H1 (cell line): ENCODE measurements around the gene NOB1. TPM values are rescaled to one million over a fixed set of nuclear protein-coding genes. Genes with fewer than 3 reads are reported as not detected.

Experiments
- CTCF ChIA-PET: fragments of 300-600 bp; sonication (Branson Sonifier 250); formaldehyde crosslinking; loops from one replicate; lab custom pipeline; 2021; ENCODE audit not compliant: partially characterized antibody; lab: Charles Lee
- POLR2A ChIA-PET: fragments of 300-600 bp; sonication (Branson Sonifier 250); formaldehyde crosslinking; loops from one replicate; lab custom pipeline; 2021; ENCODE audit warnings: inconsistent platforms; ENCODE audit not compliant: partially characterized antibody; lab: Charles Lee
- DNase-seq, 2 experiments: peaks; one replicate each; pipeline versions ENCODE4 v3.0.0 to v3.0.0-alpha.2; 2010 to 2022; ENCODE audit warnings: low spot score in 2 of 2, low read depth in 1 of 2, mixed read lengths in 1 of 2
- FAIRE-seq: peaks from 2 replicates; lab custom pipeline; 2011; peaks lifted over from hg19 to GRCh38; lab: Jason Lieb, UNC
- H2AFZ ChIP-seq: 2 replicates; pipeline ENCODE4 v1.8.1; 2012; ENCODE audit warnings: low read length, inconsistent platforms
- H2AK5ac ChIP-seq: 2 replicates; pipeline ENCODE4 v1.6.1; 2013; ENCODE audit warnings: low read depth, low read length
- H2BK120ac ChIP-seq: replicated peaks from 2 replicates; pipeline ENCODE3; 2013; ENCODE audit warnings: low read depth, low read length, inconsistent platforms
- H2BK12ac ChIP-seq: 2 replicates; pipeline ENCODE4 v1.6.1; 2013; ENCODE audit warnings: low read depth, low read length
- H2BK15ac ChIP-seq: 2 replicates; pipeline ENCODE4 v1.6.1; 2013; ENCODE audit warnings: low read length
- H2BK20ac ChIP-seq: 2 replicates; pipeline ENCODE4 v1.6.1; 2013; ENCODE audit warnings: low read length
- H2BK5ac ChIP-seq: 2 replicates; pipeline ENCODE4 v1.6.1; 2013; ENCODE audit warnings: low read depth, low read length
- H3K14ac ChIP-seq: 2 replicates; pipeline ENCODE4 v1.6.1; 2013; ENCODE audit warnings: inconsistent platforms; ENCODE audit not compliant: insufficient read length
- H3K18ac ChIP-seq: 2 replicates; pipeline ENCODE4 v1.6.1; 2013; ENCODE audit warnings: low read length; ENCODE audit errors: extremely low read depth
- H3K23ac ChIP-seq: 2 replicates; pipeline ENCODE4 v1.6.1; 2013; ENCODE audit warnings: inconsistent platforms; ENCODE audit not compliant: insufficient read length
- H3K23me2 ChIP-seq: 2 replicates; pipeline ENCODE4 v1.6.1; 2013; ENCODE audit warnings: low read depth, low read length
- H3K27ac ChIP-seq: 2 replicates; pipeline ENCODE4 v1.6.1; 2011; ENCODE audit warnings: low read depth, low read length, inconsistent platforms
- H3K27me3 ChIP-seq, 4 experiments: replicated peaks in 1 of 4; 1 replicate in 1 of 4; 2 replicates in 3 of 4; pipeline versions ENCODE4 v1.6.1 to v1.8.1; 2011 to 2013; ENCODE audit warnings: low read length in 3 of 4, mild to moderate bottlenecking in 3 of 4, inconsistent platforms in 2 of 4, mixed read lengths in 2 of 4, moderate library complexity in 1 of 4; ENCODE audit not compliant: control insufficient read depth in 3 of 4, insufficient read depth in 3 of 4; ENCODE audit errors: extremely low read depth in 1 of 4
- H3K36me3 ChIP-seq, 4 experiments: 2 replicates each; pipeline versions ENCODE4 v1.6.1 to v1.8.1; 2011 to 2013; ENCODE audit warnings: mild to moderate bottlenecking in 4 of 4, low read length in 3 of 4, moderate library complexity in 2 of 4, control low read depth in 1 of 4, inconsistent platforms in 1 of 4; ENCODE audit not compliant: insufficient read depth in 4 of 4, control insufficient read depth in 2 of 4
- H3K4ac ChIP-seq: replicated peaks from 2 replicates; pipeline ENCODE3; 2013; ENCODE audit warnings: low read length, low read depth, mixed read lengths, inconsistent platforms; ENCODE audit not compliant: insufficient read length
- H3K4me1 ChIP-seq, 4 experiments: replicated peaks in 1 of 4; 1 replicate in 1 of 4; 2 replicates in 3 of 4; pipeline versions ENCODE4 v1.6.1 to v1.8.1; 2011 to 2013; ENCODE audit warnings: low read length in 3 of 4, inconsistent platforms in 2 of 4, mixed read lengths in 1 of 4; ENCODE audit not compliant: insufficient read depth in 4 of 4, control insufficient read depth in 3 of 4
- H3K4me2 ChIP-seq, 2 experiments: 2 replicates each; pipeline versions ENCODE4 v1.6.1 to v1.8.1; 2011 to 2013; ENCODE audit warnings: low read depth in 2 of 2, low read length in 2 of 2, control low read depth in 1 of 2, inconsistent platforms in 1 of 2, mild to moderate bottlenecking in 1 of 2; ENCODE audit not compliant: insufficient read depth in 1 of 2
- H3K4me3 ChIP-seq, 4 experiments: fragments of 200-600, 300-600 bp in 1 of 4; sonication (generic), shearing (Covaris generic), sonication (Bioruptor Twin) in 1 of 4; 2 replicates each; pipeline versions ENCODE4 v1.5.1 to v1.8.1; 2011 to 2016; ENCODE audit warnings: low read length in 4 of 4, low read depth in 3 of 4, control low read depth in 2 of 4, inconsistent platforms in 2 of 4, mild to moderate bottlenecking in 2 of 4, mixed read lengths in 1 of 4, moderate library complexity in 1 of 4; ENCODE audit not compliant: insufficient read depth in 2 of 4; ENCODE audit errors: extremely low read depth in 1 of 4
- H3K56ac ChIP-seq: replicated peaks from 2 replicates; pipeline ENCODE3; 2013; ENCODE audit warnings: low read depth, mild to moderate bottlenecking, mixed read lengths, low read length, inconsistent platforms; ENCODE audit not compliant: insufficient read length
- H3K79me1 ChIP-seq: 2 replicates; pipeline ENCODE4 v1.6.1; 2013; ENCODE audit warnings: low read depth, low read length, control low read depth
- H3K79me2 ChIP-seq, 2 experiments: 2 replicates each; pipeline versions ENCODE4 v1.6.1 to v1.8.1; 2012 to 2013; ENCODE audit warnings: low read length in 2 of 2, mild to moderate bottlenecking in 2 of 2, inconsistent platforms in 1 of 2; ENCODE audit not compliant: insufficient read depth in 2 of 2, control insufficient read depth in 1 of 2
- H3K9ac ChIP-seq, 4 experiments: replicated peaks in 1 of 4; 1 replicate in 1 of 4; 2 replicates in 3 of 4; pipeline versions ENCODE4 v1.6.1 to v1.8.1; 2011 to 2013; ENCODE audit warnings: low read depth in 3 of 4, low read length in 3 of 4, control low read depth in 2 of 4, mild to moderate bottlenecking in 2 of 4, moderate library complexity in 2 of 4, inconsistent platforms in 1 of 4; ENCODE audit errors: extremely low read depth in 1 of 4
- H3K9me3 ChIP-seq, 2 experiments: 2 replicates each; pipeline versions ENCODE4 v1.6.1 to v1.8.1; 2012 to 2013; ENCODE audit warnings: mild to moderate bottlenecking in 2 of 2, moderate library complexity in 2 of 2, control low read depth in 1 of 2, inconsistent platforms in 1 of 2, low read depth in 1 of 2, low read length in 1 of 2, mixed read lengths in 1 of 2; ENCODE audit not compliant: insufficient read depth in 2 of 2
- H4K20me1 ChIP-seq, 2 experiments: replicated peaks in 1 of 2; 2 replicates each; pipeline versions ENCODE3 to v1.8.1; 2011 to 2013; ENCODE audit warnings: inconsistent platforms in 2 of 2, low read length in 2 of 2, mild to moderate bottlenecking in 1 of 2; ENCODE audit not compliant: insufficient read depth in 2 of 2, control insufficient read depth in 1 of 2
- H4K5ac ChIP-seq: 2 replicates; pipeline ENCODE4 v1.6.1; 2013; ENCODE audit warnings: low read length, low read depth, mixed read lengths, inconsistent platforms; ENCODE audit not compliant: insufficient read length
- H4K8ac ChIP-seq: 2 replicates; pipeline ENCODE4 v1.8.0; 2013; ENCODE audit warnings: mild to moderate bottlenecking, moderate library complexity, low read length, inconsistent platforms; ENCODE audit not compliant: insufficient read depth; ENCODE audit errors: extremely low read depth
- H4K91ac ChIP-seq: replicated peaks from 2 replicates; pipeline ENCODE3; 2013; ENCODE audit warnings: low read length, mixed read lengths, inconsistent platforms; ENCODE audit not compliant: insufficient read length
- ASH2L ChIP-seq: fragments of 200-600, 300-600 bp; sonication (generic); IDR thresholded peaks from one replicate; pipeline ENCODE4 v1.7.1; 2017; ENCODE audit warnings: low read length
- BACH1 ChIP-seq: IDR thresholded peaks from 2 replicates; pipeline ENCODE4 v1.6.1; 2012; ENCODE audit warnings: low read length, improper control_type of control experiment
- CHD2 ChIP-seq: IDR thresholded peaks from 2 replicates; pipeline ENCODE4 v1.6.1; 2012; ENCODE audit warnings: low read length, improper control_type of control experiment
- CTBP2 ChIP-seq: IDR thresholded peaks from 2 replicates; pipeline ENCODE4 v1.7.0; 2011; ENCODE audit warnings: borderline replicate concordance, mild to moderate bottlenecking, moderate library complexity, mixed read lengths, low read length; ENCODE audit not compliant: insufficient read depth, insufficient read length
- EP300 ChIP-seq, 2 experiments: IDR thresholded peaks; 1 replicate in 1 of 2; 2 replicates in 1 of 2; pipeline ENCODE4 v1.6.1; 2011 to 2012; ENCODE audit warnings: low read depth in 2 of 2, low read length in 2 of 2, mild to moderate bottlenecking in 2 of 2, borderline replicate concordance in 1 of 2, inconsistent platforms in 1 of 2, moderate library complexity in 1 of 2
- GABPA ChIP-seq: IDR thresholded peaks from 2 replicates; pipeline ENCODE4 v1.6.1; 2011; ENCODE audit warnings: mild to moderate bottlenecking, low read length, moderate library complexity, borderline replicate concordance; ENCODE audit not compliant: insufficient read depth
- GTF2F1 ChIP-seq: IDR thresholded peaks from 2 replicates; pipeline ENCODE4 v1.6.1; 2012; ENCODE audit warnings: low read depth, low read length, improper control_type of control experiment, borderline replicate concordance
- NANOG ChIP-seq: IDR thresholded peaks from 2 replicates; pipeline ENCODE4 v1.6.1; 2011; ENCODE audit warnings: low read length, low read depth, mild to moderate bottlenecking, inconsistent platforms; ENCODE audit not compliant: insufficient read depth, poor library complexity, severe bottlenecking
- RXRA ChIP-seq: IDR thresholded peaks from 2 replicates; pipeline ENCODE4 v1.6.1; 2011; ENCODE audit warnings: low read depth, mild to moderate bottlenecking, low read length, moderate library complexity; ENCODE audit not compliant: insufficient read depth
- SIRT6 ChIP-seq: IDR thresholded peaks from one replicate; pipeline ENCODE4 v1.7.1; 2012; ENCODE audit warnings: low read length, inconsistent platforms
- SIX5 ChIP-seq: IDR thresholded peaks from 2 replicates; pipeline ENCODE4 v1.6.1; 2011; ENCODE audit warnings: mild to moderate bottlenecking, low read depth, low read length
- SP2 ChIP-seq: IDR thresholded peaks from 2 replicates; pipeline ENCODE4 v1.6.1; 2012; ENCODE audit warnings: mild to moderate bottlenecking, low read length, inconsistent platforms
- TAF7 ChIP-seq: optimal IDR thresholded peaks from 2 replicates; pipeline ENCODE3; 2011; ENCODE audit warnings: low read depth, mild to moderate bottlenecking, inconsistent platforms, low read length, moderate library complexity, borderline replicate concordance
- TBP ChIP-seq: IDR thresholded peaks from 2 replicates; pipeline ENCODE4 v1.6.1; 2011; ENCODE audit warnings: low read depth, low read length, improper control_type of control experiment
- TCF12 ChIP-seq: IDR thresholded peaks from 2 replicates; pipeline ENCODE4 v1.6.1; 2011; ENCODE audit warnings: low read depth, mild to moderate bottlenecking, low read length
- WGBS, 2 experiments: shearing (Covaris generic) in 1 of 2; methylation state at CpG; one replicate each; pipeline versions ENCODE4 v1.1.6 to v1.1.7; 2013 to 2015; ENCODE audit warnings: low lambda C conversion rate in 2 of 2, mixed read lengths in 2 of 2, inconsistent platforms in 1 of 2, low coverage in 1 of 2, missing lambda C conversion rate in 1 of 2; ENCODE audit not compliant: insufficient replicate concordance in 2 of 2, insufficient coverage in 1 of 2, insufficient read length in 1 of 2; ENCODE audit errors: extremely low coverage in 1 of 2, missing lambda C conversion rate in 1 of 2; 5-methylcytosine and 5-hydroxymethylcytosine counted together
- polyA plus RNA-seq, 7 experiments: library from polyadenylated mRNA; depleted of rRNA in 3 of 7; stranded (reverse) in 5 of 7; unstranded in 2 of 7; fragments of >200 nt in 5 of 7; fragments of 200-250 nt in 2 of 7; gene quantifications; 1 replicate in 5 of 7; 2 replicates in 1 of 7; 4 replicates in 1 of 7; pipeline versions ENCODE4 v1.2.1 to v1.2.3, GENCODE V29; 2011 to 2013; ENCODE audit warnings: missing spikeins in 2 of 7, mixed read lengths in 2 of 7
- total RNA-seq: library from RNA; stranded (reverse); fragmentation: NEBNext Ultra II Directional; extraction: Animal tissue kit (Norgen Biotek cat#: 25700); gene quantifications from 2 replicates; pipeline ENCODE4 v1.2.1, GENCODE V29; 2021

Gene NOB1
- total and polyA plus RNA-seq, 2 of the 8 experiments (the other 6 are each of a cell fraction or from before 2014, with no cell fraction given), result 88.2 to 108 TPM

DNA sequence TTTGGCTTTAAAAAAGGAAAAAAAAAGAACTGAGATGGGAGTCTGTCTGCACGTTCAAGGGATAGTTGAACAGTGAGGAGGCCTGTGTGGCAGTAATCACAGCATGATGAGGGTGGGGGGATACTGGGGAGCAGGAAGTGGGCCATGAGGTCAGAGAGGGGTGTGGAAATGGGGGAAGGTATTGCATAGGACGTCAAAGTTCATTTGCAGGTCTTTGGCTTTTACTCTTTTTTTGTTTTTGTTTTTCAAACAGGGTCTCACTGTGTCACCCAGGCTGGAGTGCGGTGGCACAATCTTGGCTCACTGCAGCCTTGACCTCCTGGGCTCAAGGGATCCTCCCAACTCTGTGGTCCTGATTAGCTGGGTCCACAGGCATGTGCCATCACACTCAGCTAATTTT lies 26.4 kb upstream of the NOB1 start:
- H2BK15ac ChIP-seq, result no peak overlapping the region
- H2AFZ ChIP-seq, result no peak overlapping the region
- no peaks in the 10 kb centered on the region; a peak in 1 of 4 replicates for H3K79me2 ChIP-seq
- H2BK120ac ChIP-seq, result no peak overlapping the region
- ChIA-PET POLR2A (no interaction called here), CTCF (no interaction called here)
- no peak overlapping the region for H3K23ac ChIP-seq
- no peaks in the 10 kb centered on the region for H3K27me3 ChIP-seq
- no peaks in the 10 kb centered on the region; a peak in 1 of 8 replicates for H3K36me3 ChIP-seq
- H4K8ac ChIP-seq, result no peak overlapping the region
- H2BK20ac ChIP-seq, result no peak overlapping the region
- no peak overlapping the region for H3K4ac ChIP-seq
- no peak overlapping the region for H4K5ac ChIP-seq
- no peak overlapping the region for H3K4me3 ChIP-seq
- WGBS, 2 experiments, result 75% methylated on average over 3 of the region's 3 CpGs; no CpG with 5 or more reads in 1 of the 2 experiments
- H2BK12ac ChIP-seq, result no peak overlapping the region
- H2AK5ac ChIP-seq, result no peak overlapping the region
- no peak overlapping the region for H3K4me2 ChIP-seq
- no peak overlapping the region for H2BK5ac ChIP-seq
- H3K4me1 ChIP-seq, result no peaks in the 10 kb centered on the region
- no peak overlapping the region for H3K56ac ChIP-seq
- H3K27ac ChIP-seq, result no peak overlapping the region
- DNase-seq, result no peak
- no peak overlapping the region for H3K9ac ChIP-seq
- H3K18ac ChIP-seq, result no peak overlapping the region
- H3K14ac ChIP-seq, result no peak overlapping the region
- H3K9me3 ChIP-seq, result 0 out of 4 replicates have a peak, but pooled peaks cover 0 to 2% of the 10 kb centered on the region in 2 experiments
- H4K91ac ChIP-seq, result no peak overlapping the region
- H3K23me2 ChIP-seq, result no peaks in the 10 kb centered on the region; the same call in 1 of the 2 replicates
- no peaks in the 10 kb centered on the region; the same call in 1 of the 2 replicates for H3K79me1 ChIP-seq
- no peak for FAIRE-seq
- peaks cover 0 to 3% of the 10 kb centered on the region in 2 experiments for H4K20me1 ChIP-seq
- no peak for TF ChIP-seq RXRA
- TF ChIP-seq CHD2, result no peak
- TF ChIP-seq TBP, result no peak
- no peak for TF ChIP-seq NANOG
- no peak for TF ChIP-seq CTBP2
- TF ChIP-seq ASH2L, result no peak
- no peak for TF ChIP-seq TAF7
- no peak for TF ChIP-seq EP300 (IDR thresholded peaks at IDR 0.05; ENCODE audit: borderline replicate concordance in 1 of 2, low read depth in 2 of 2, low read length in 2 of 2)
- TF ChIP-seq SP2, result no peak
- no peak for TF ChIP-seq SIRT6
- TF ChIP-seq GTF2F1, result no peak
- TF ChIP-seq GABPA, result no peak
- no peak for TF ChIP-seq BACH1
- no peak for TF ChIP-seq TCF12
- TF ChIP-seq SIX5, result no peak
